K562 (cell line): ENCODE results near the gene GIGYF2. TPM values are rescaled to one million over a fixed set of nuclear protein-coding genes. Genes with fewer than 3 reads are reported as not detected.

Experiments used
- FOS ChIP-seq: IDR thresholded peaks from 3 replicates; pipeline ENCODE4 v1.6.1; 2011; ENCODE audit not compliant: insufficient read length; ENCODE audit errors: extremely low read depth
- GATA2 ChIP-seq: sonication (generic); formaldehyde crosslinking; IDR thresholded peaks from 2 replicates; pipeline ENCODE4 v1.4.0; 2020; ENCODE audit warnings: mild to moderate bottlenecking, missing genetic modification reagents
- NFE2 ChIP-seq: IDR thresholded peaks from 2 replicates; pipeline ENCODE4 v1.6.1; 2014; ENCODE audit warnings: antibody characterized with exemption, low read depth
- STAG1 ChIP-seq: sonication (generic); formaldehyde crosslinking; IDR thresholded peaks from 2 replicates; pipeline ENCODE4 v1.5.0; 2020; ENCODE audit warnings: missing genetic modification reagents, borderline replicate concordance
- TAF1 ChIP-seq: IDR thresholded peaks from 2 replicates; pipeline ENCODE4 v1.6.1; 2011; ENCODE audit warnings: mild to moderate bottlenecking, low read length, moderate library complexity; ENCODE audit not compliant: insufficient read depth, control insufficient read depth, severe bottlenecking; ENCODE audit errors: extremely low read depth
- ZNF224 ChIP-seq: sonication (generic); formaldehyde crosslinking; IDR thresholded peaks from 2 replicates; pipeline ENCODE4 v1.8.0; 2022; ENCODE audit warnings: mild to moderate bottlenecking, missing genetic modification reagents
- ZNF696 ChIP-seq: fragments of 250-450 bp; sonication (Bioruptor Pico); conservative IDR thresholded peaks from 2 replicates; pipeline ENCODE4 v1.4.0; 2020; ENCODE audit warnings: mild to moderate bottlenecking, moderate library complexity
- ZNF75A ChIP-seq: fragments of 450-650 bp; formaldehyde crosslinking; IDR thresholded peaks from 2 replicates; pipeline ENCODE4 v1.4.0; 2020; ENCODE audit warnings: mild to moderate bottlenecking
- polyA plus RNA-seq, 8 experiments: library from polyadenylated mRNA; depleted of rRNA in 4 of 8; stranded (reverse) in 5 of 8; unstranded in 3 of 8; fragments of >200 nt; fragmentation: Nextera tagmentation in 2 of 8; fragmentation: Illumina TruSeq in 1 of 8; extraction: Ambion mirVana in 2 of 8; extraction: Trizol in 1 of 8; gene quantifications; 2 replicates each; pipeline versions ENCODE4 v1.2.1 to v1.2.3, GENCODE V29; 2011 to 2014; ENCODE audit warnings: inconsistent platforms in 1 of 8, missing spikeins in 1 of 8
- total RNA-seq, 7 experiments: library from RNA; depleted of rRNA in 6 of 7; stranded (reverse); fragments of >200 nt in 6 of 7; fragmentation: Illumina TruSeq in 2 of 7; extraction: Trizol in 2 of 7; gene quantifications; 2 replicates each; pipeline versions ENCODE4 v1.2.1 to v1.2.3, GENCODE V29; 2011 to 2021; ENCODE audit warnings: low replicate concordance in 1 of 7
- TF ChIP-seq, protein P1 (sequence below): fragments of 450-650 bp; IDR thresholded peaks from 2 replicates; pipeline ENCODE4 v1.6.1; 2018; ENCODE audit not compliant: partially characterized antibody
- TF ChIP-seq, protein P2 (sequence below): IDR thresholded peaks from 2 replicates; pipeline ENCODE4 v1.6.1; 2011; ENCODE audit not compliant: insufficient read length; ENCODE audit errors: extremely low read depth
- TF ChIP-seq, protein P3 (sequence below): fragments of 450-650 bp; IDR thresholded peaks from 2 replicates; pipeline ENCODE4 v1.6.1; 2016; ENCODE audit warnings: low read depth, mild to moderate bottlenecking, moderate library complexity
- TF ChIP-seq, protein P4 (sequence below): fragments of 450-650 bp; formaldehyde crosslinking; IDR thresholded peaks from 2 replicates; pipeline ENCODE4 v1.4.0; 2020; ENCODE audit warnings: mild to moderate bottlenecking, moderate library complexity

GIGYF2 gene
- total and polyA plus RNA-seq, 9 of the 15 experiments (the other 6 are each of a cell fraction or from before 2014, with no cell fraction given), result 12.7 to 52.7 (median 34.9) TPM

- TF ChIP-seq, protein P1, sequence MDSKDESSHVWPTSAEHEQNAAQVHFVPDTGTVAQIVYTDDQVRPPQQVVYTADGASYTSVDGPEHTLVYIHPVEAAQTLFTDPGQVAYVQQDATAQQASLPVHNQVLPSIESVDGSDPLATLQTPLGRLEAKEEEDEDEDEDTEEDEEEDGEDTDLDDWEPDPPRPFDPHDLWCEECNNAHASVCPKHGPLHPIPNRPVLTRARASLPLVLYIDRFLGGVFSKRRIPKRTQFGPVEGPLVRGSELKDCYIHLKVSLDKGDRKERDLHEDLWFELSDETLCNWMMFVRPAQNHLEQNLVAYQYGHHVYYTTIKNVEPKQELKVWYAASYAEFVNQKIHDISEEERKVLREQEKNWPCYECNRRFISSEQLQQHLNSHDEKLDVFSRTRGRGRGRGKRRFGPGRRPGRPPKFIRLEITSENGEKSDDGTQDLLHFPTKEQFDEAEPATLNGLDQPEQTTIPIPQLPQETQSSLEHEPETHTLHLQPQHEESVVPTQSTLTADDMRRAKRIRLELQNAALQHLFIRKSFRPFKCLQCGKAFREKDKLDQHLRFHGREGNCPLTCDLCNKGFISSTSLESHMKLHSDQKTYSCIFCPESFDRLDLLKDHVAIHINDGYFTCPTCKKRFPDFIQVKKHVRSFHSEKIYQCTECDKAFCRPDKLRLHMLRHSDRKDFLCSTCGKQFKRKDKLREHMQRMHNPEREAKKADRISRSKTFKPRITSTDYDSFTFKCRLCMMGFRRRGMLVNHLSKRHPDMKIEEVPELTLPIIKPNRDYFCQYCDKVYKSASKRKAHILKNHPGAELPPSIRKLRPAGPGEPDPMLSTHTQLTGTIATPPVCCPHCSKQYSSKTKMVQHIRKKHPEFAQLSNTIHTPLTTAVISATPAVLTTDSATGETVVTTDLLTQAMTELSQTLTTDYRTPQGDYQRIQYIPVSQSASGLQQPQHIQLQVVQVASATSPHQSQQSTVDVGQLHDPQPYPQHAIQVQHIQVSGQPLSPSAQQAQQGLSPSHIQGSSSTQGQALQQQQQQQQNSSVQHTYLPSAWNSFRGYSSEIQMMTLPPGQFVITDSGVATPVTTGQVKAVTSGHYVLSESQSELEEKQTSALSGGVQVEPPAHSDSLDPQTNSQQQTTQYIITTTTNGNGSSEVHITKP, result no peak
- TF ChIP-seq, protein P2, sequence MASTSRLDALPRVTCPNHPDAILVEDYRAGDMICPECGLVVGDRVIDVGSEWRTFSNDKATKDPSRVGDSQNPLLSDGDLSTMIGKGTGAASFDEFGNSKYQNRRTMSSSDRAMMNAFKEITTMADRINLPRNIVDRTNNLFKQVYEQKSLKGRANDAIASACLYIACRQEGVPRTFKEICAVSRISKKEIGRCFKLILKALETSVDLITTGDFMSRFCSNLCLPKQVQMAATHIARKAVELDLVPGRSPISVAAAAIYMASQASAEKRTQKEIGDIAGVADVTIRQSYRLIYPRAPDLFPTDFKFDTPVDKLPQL, result no peak
- TF ChIP-seq ZNF75A, result no peak
- TF ChIP-seq, protein P3, sequence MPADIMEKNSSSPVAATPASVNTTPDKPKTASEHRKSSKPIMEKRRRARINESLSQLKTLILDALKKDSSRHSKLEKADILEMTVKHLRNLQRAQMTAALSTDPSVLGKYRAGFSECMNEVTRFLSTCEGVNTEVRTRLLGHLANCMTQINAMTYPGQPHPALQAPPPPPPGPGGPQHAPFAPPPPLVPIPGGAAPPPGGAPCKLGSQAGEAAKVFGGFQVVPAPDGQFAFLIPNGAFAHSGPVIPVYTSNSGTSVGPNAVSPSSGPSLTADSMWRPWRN, result no peak
- TF ChIP-seq TAF1, result no peak
- TF ChIP-seq, protein P4, sequence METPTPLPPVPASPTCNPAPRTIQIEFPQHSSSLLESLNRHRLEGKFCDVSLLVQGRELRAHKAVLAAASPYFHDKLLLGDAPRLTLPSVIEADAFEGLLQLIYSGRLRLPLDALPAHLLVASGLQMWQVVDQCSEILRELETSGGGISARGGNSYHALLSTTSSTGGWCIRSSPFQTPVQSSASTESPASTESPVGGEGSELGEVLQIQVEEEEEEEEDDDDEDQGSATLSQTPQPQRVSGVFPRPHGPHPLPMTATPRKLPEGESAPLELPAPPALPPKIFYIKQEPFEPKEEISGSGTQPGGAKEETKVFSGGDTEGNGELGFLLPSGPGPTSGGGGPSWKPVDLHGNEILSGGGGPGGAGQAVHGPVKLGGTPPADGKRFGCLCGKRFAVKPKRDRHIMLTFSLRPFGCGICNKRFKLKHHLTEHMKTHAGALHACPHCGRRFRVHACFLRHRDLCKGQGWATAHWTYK (CRISPR knock-in tag), result no peak
- no peak for TF ChIP-seq STAG1
- no peak for TF ChIP-seq NFE2
- no peak for TF ChIP-seq GATA2 (CRISPR knock-in tag)
- TF ChIP-seq FOS, result no peak
- no peak for TF ChIP-seq ZNF696
- no peak for TF ChIP-seq ZNF224 (CRISPR knock-in tag)
Observed at GRCh38 chr2:232893834-232894233, 196.7 kb downstream of the GIGYF2 start (continued).
